Astrocyte (in vitro differentiated cells and primary cell): Measurements from ENCODE around the gene DNAH2. TPM values are rescaled to one million over a fixed set of nuclear protein-coding genes. Genes with fewer than 3 reads are reported as not detected.

ENCODE experiments used
- DNase-seq: peaks from one replicate; pipeline ENCODE4 v3.0.0-alpha.2; 2010; ENCODE audit warnings: low read depth
- FAIRE-seq: peaks from 2 replicates; lab custom pipeline; 2011; peaks lifted over from hg19 to GRCh38; lab: Jason Lieb, UNC
- H2AFZ ChIP-seq: 2 replicates; pipeline ENCODE4 v1.6.0; 2012; ENCODE audit warnings: low read depth, low read length, inconsistent platforms
- H3K27ac ChIP-seq: 2 replicates; pipeline ENCODE4 v1.5.1; 2011; ENCODE audit warnings: low read depth, low read length, inconsistent platforms
- H3K27me3 ChIP-seq: 2 replicates; pipeline ENCODE4 v1.6.0; 2011; ENCODE audit warnings: low read length, inconsistent platforms; ENCODE audit not compliant: insufficient read depth
- H3K36me3 ChIP-seq: 2 replicates; pipeline ENCODE4 v1.5.1; 2011; ENCODE audit warnings: low read length, inconsistent platforms; ENCODE audit not compliant: insufficient read depth
- H3K4me1 ChIP-seq: 2 replicates; pipeline ENCODE4 v1.5.1; 2011; ENCODE audit warnings: low read length, inconsistent platforms; ENCODE audit not compliant: insufficient read depth
- H3K4me2 ChIP-seq: 2 replicates; pipeline ENCODE4 v1.6.0; 2012; ENCODE audit warnings: low read length, inconsistent platforms
- H3K4me3 ChIP-seq: 2 replicates; pipeline ENCODE4 v1.5.1; 2011; ENCODE audit warnings: low read depth, mild to moderate bottlenecking, low read length, inconsistent platforms; ENCODE audit not compliant: insufficient read depth
- H3K79me2 ChIP-seq: 2 replicates; pipeline ENCODE4 v1.6.0; 2012; ENCODE audit warnings: mild to moderate bottlenecking, low read length, inconsistent platforms; ENCODE audit not compliant: insufficient read depth
- H3K9ac ChIP-seq: 2 replicates; pipeline ENCODE4 v1.6.0; 2012; ENCODE audit warnings: mild to moderate bottlenecking, low read length, inconsistent platforms
- H3K9me3 ChIP-seq: 2 replicates; pipeline ENCODE4 v1.5.1; 2012; ENCODE audit warnings: low read depth, mild to moderate bottlenecking, low read length, inconsistent platforms; ENCODE audit not compliant: insufficient read depth
- H4K20me1 ChIP-seq: 2 replicates; pipeline ENCODE4 v1.6.0; 2012; ENCODE audit warnings: low read length, inconsistent platforms; ENCODE audit not compliant: insufficient read depth
- H3K27ac Mint-ChIP-seq: one replicate; pipeline ENCODE4 v1.8.0; 2021; ENCODE audit warnings: mild to moderate bottlenecking, mixed read lengths; ENCODE audit not compliant: unreplicated experiment
- H3K27me3 Mint-ChIP-seq: one replicate; pipeline ENCODE4 v1.8.0; 2021; ENCODE audit warnings: low read depth, mixed read lengths; ENCODE audit not compliant: unreplicated experiment
- H3K36me3 Mint-ChIP-seq: one replicate; pipeline ENCODE4 v1.8.0; 2021; ENCODE audit warnings: low read depth, mixed read lengths; ENCODE audit not compliant: unreplicated experiment
- H3K4me1 Mint-ChIP-seq: one replicate; pipeline ENCODE4 v1.8.0; 2021; ENCODE audit warnings: low read depth, mixed read lengths; ENCODE audit not compliant: unreplicated experiment
- H3K4me3 Mint-ChIP-seq: one replicate; pipeline ENCODE4 v1.8.0; 2021; ENCODE audit warnings: mild to moderate bottlenecking, moderate library complexity, mixed read lengths; ENCODE audit not compliant: unreplicated experiment
- H3K9me3 Mint-ChIP-seq: one replicate; pipeline ENCODE4 v1.8.0; 2021; ENCODE audit warnings: mild to moderate bottlenecking, mixed read lengths; ENCODE audit not compliant: unreplicated experiment
- CTCF ChIP-seq: IDR thresholded peaks from 2 replicates; pipeline ENCODE4 v1.5.1; 2011; ENCODE audit warnings: low read depth, mild to moderate bottlenecking, inconsistent platforms, low read length, moderate library complexity; ENCODE audit not compliant: insufficient read depth
- EZH2 ChIP-seq: IDR thresholded peaks from 2 replicates; pipeline ENCODE4 v1.6.1; 2012; ENCODE audit warnings: mild to moderate bottlenecking, low read length, inconsistent platforms; ENCODE audit not compliant: insufficient read depth
- total RNA-seq: library from RNA; stranded (reverse); gene quantifications from 2 replicates; pipeline ENCODE4 v1.2.1, GENCODE V29; 2021

DNAH2 gene
- total RNA-seq, 1 donor from 2014 or later, result 0.11 TPM

GRCh38 chr17:7721612-7722011 is 4.1 kb downstream of the DNAH2 start:
- H3K36me3 ChIP-seq, result no peaks in the 10 kb centered on the region
- Mint-ChIP-seq H3K27ac (no peak overlapping the region), H3K4me1 (peaks cover under 1% of the 10 kb centered on the region), H3K4me3 (no peak overlapping the region), H3K27me3 (peaks cover 40% of the 10 kb centered on the region), H3K9me3 (no peaks in the 10 kb centered on the region), H3K36me3 (no peaks in the 10 kb centered on the region)
- no peak overlapping the region for H3K27ac ChIP-seq
- no peak overlapping the region for H2AFZ ChIP-seq
- H3K4me3 ChIP-seq, result no peak overlapping the region
- DNase-seq (no peak), FAIRE-seq (no peak)
- H3K4me1 ChIP-seq, result peaks cover 3% of the 10 kb centered on the region
- no peak overlapping the region for H3K4me2 ChIP-seq
- no peaks in the 10 kb centered on the region for H3K9me3 ChIP-seq
- no peak overlapping the region for H3K9ac ChIP-seq
- TF ChIP-seq EZH2, result no peak
- peaks cover 33% of the 10 kb centered on the region for H3K27me3 ChIP-seq
- H4K20me1 ChIP-seq, result no peaks in the 10 kb centered on the region
- no peaks in the 10 kb centered on the region for H3K79me2 ChIP-seq

GRCh38 chr17:7727886-7728285 is 10.3 kb downstream of the DNAH2 start:
- Histone ChIP-seq H3K4me2 (no peak overlapping the region), H3K9ac (no peak overlapping the region), H2AFZ (no peak overlapping the region), H3K27me3 (peaks cover 6% of the 10 kb centered on the region), H3K4me3 (no peak overlapping the region), H3K79me2 (no peaks in the 10 kb centered on the region), H3K4me1 (no peaks in the 10 kb centered on the region), H3K9me3 (no peaks in the 10 kb centered on the region), H3K36me3 (no peaks in the 10 kb centered on the region), H3K27ac (no peak overlapping the region), H4K20me1 (no peaks in the 10 kb centered on the region)
- H3K27ac Mint-ChIP-seq, result no peak overlapping the region
- no peaks in the 10 kb centered on the region for H3K36me3 Mint-ChIP-seq
- no peak for TF ChIP-seq CTCF
- no peak for TF ChIP-seq EZH2
- FAIRE-seq, result no peak
- H3K9me3 Mint-ChIP-seq, result no peaks in the 10 kb centered on the region
- no peak for DNase-seq
- H3K27me3 Mint-ChIP-seq, result peaks cover 11% of the 10 kb centered on the region
- peaks cover 3% of the 10 kb centered on the region for H3K4me1 Mint-ChIP-seq
- H3K4me3 Mint-ChIP-seq, result no peak overlapping the region

- no peak overlapping the region for H3K27ac Mint-ChIP-seq
- FAIRE-seq, result no peak
Observed at GRCh38 chr17:7729816-7730215, 12.3 kb downstream of the DNAH2 start.

More at GRCh38 chr17:7729816-7730215, 12.3 kb downstream of the DNAH2 start:
- Histone ChIP-seq H3K4me3 (no peak overlapping the region), H3K4me2 (no peak overlapping the region), H3K27ac (no peak overlapping the region), H3K9ac (no peak overlapping the region), H3K36me3 (no peaks in the 10 kb centered on the region), H3K27me3 (peaks cover 7% of the 10 kb centered on the region), H3K79me2 (no peaks in the 10 kb centered on the region), H4K20me1 (no peaks in the 10 kb centered on the region), H3K9me3 (no peaks in the 10 kb centered on the region), H3K4me1 (no peaks in the 10 kb centered on the region), H2AFZ (no peak overlapping the region)
- Mint-ChIP-seq H3K9me3 (no peaks in the 10 kb centered on the region), H3K36me3 (no peaks in the 10 kb centered on the region), H3K4me3 (no peak overlapping the region), H3K27me3 (peaks cover 19% of the 10 kb centered on the region), H3K4me1 (peaks cover 3% of the 10 kb centered on the region)
- TF ChIP-seq EZH2 (no peak), CTCF (no peak)
- no peak for DNase-seq
